ENCODE measurements around the gene OR5D18.
"Not testable (repeated sequence)": the region's sequence is repeated elsewhere in the genome, so short reads cannot be mapped to it uniquely, and the experiment has no call there.

OR5D18 gene

GRCh38 chr11:55819330-55819729 lies at the start of gene OR5D18:
OR5D18 (plus strand) TSS chr11:55819630; CDS start chr11:55819630, 0 bp downstream.
- DNase-seq, result no peak

- no peak for DNase-seq
Measured at GRCh38 chr11:55773138-55773537, 46.3 kb upstream of the OR5D18 start, which contains the start of gene OR5D13. OR5D13 (plus strand) TSS chr11:55773438; CDS start chr11:55773438, 0 bp downstream.

DNA sequence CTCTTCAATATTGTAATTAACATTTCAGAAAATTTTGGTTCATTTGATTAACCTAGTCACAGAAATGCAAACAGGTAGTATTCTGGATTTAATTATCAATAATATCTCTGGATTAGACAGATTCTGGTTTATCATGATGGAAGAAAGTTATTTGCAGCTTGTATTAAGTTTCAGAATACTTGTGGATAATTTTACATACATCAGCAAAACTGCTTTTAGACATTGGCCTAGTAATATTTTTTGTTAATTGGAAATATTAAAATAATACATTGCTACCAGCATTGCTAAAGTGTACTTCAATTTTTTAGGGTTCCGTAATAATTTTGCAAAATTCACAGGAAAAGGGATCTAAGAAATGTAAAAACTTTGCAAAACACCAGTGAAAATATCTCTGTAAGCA lies 27.8 kb upstream of the OR5D18 start:
- DNase-seq, result no peak

- DNase-seq, result no peak
Measured at GRCh38 chr11:55793321-55793720, 26.1 kb upstream of the OR5D18 start.

GRCh38 chr11:55795256-55795655 lies 24.2 kb upstream of the OR5D18 start, which contains the start of gene OR5D14:
OR5D14 (plus strand) TSS chr11:55795556; CDS start chr11:55795556, 0 bp downstream.
- no peak for DNase-seq

DNA sequence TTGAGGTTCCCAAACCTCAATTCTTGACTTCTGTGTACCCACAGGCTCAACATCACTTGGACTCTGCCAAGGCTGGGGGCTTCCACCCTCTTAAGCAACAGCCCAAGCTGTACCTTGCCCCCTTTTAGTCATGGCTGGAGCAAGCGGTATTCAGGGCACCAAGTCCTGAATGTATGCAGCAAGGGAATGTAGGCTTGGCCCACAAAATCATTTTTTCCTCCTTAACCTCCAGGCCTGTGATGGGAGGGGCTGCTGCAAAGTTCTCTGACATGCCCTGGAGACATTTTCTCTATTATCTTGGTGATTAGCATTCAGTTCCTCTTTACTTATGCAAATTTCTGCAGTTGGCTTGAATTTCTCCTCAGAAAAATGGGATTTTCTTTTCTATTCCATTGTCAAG lies 13.2 kb upstream of the OR5D18 start:
- no peak for DNase-seq

DNA sequence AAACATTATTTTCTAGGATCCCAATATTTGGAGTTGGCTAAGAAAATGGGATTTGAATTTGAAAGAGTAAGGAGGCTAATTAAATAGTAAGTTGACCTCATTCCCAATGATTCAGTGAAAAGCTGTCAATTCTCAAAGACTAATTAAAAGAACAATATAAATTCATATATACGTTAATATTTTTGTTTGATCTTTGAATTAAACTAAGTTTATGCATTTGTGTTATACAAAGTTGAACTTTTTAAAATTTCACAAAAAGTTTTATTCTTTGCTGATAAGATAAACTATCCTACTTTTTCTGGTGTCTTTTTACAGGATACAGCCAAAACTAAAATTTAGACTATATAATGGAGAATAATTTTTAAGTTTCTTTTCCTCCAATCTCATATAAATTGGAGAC lies 8.4 kb upstream of the OR5D18 start, which contains the start of gene OR5L1:
TSS of gene OR5L1 (plus strand) at position 301 of the 400 bp plus-strand sequence. CDS start 100 bp downstream, outside the sequence.
- DNase-seq, result no peak

- no peak for DNase-seq
Measured at GRCh38 chr11:55826919-55827318, 7.5 kb downstream of the OR5D18 start, which contains the start of gene OR5L2. OR5L2 (plus strand) TSS chr11:55827219; CDS start chr11:55827219, 0 bp downstream.

- no peak for DNase-seq
Measured at GRCh38 chr11:55838452-55838851, 19.0 kb downstream of the OR5D18 start, which contains the start of gene OR5D16. OR5D16 (plus strand) TSS chr11:55838752; CDS start chr11:55838752, 0 bp downstream.

- DNase-seq, result no peak
Measured at GRCh38 chr11:55847453-55847852, 28.0 kb downstream of the OR5D18 start.

GRCh38 chr11:55849037-55849436 lies 29.6 kb downstream of the OR5D18 start:
- no peak for DNase-seq

DNA sequence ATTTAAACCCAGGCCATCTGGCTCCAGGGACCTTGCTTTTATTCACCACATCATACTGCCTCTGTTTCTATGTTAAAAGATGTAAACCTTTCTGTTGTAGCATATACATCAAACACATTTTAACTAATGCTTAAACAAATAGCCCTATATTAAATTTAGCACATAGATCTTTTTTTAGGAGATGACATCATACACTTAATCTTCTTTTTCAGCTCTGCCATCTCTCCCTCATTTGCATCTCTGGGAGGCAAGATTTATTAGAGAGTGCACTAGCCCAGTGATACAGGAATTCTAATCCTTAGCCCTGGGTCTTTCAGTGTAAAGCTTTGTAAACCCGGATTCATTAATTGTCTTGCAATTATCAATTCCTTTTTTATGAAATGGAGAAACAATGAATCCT lies 32.7 kb downstream of the OR5D18 start:
- DNase-seq, result no peak

DNA sequence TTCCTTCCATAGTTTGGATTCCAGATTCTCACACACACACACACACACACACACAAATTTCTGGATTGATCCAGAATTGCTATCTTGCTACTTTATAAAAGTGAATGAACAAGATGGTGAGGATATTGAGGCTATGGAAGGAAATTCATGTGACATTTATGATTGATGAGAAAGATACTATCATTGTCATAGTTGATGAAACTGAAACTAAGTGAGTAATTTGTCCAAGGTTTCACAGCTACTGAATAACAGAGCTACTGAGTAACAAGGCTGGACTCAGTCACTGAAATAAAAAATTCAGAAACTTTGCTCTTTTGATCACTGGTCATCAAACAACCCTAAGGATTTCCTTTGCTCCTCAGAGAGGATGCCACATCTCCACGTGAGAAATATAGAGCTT lies 35.3 kb downstream of the OR5D18 start:
- no peak for DNase-seq

DNA sequence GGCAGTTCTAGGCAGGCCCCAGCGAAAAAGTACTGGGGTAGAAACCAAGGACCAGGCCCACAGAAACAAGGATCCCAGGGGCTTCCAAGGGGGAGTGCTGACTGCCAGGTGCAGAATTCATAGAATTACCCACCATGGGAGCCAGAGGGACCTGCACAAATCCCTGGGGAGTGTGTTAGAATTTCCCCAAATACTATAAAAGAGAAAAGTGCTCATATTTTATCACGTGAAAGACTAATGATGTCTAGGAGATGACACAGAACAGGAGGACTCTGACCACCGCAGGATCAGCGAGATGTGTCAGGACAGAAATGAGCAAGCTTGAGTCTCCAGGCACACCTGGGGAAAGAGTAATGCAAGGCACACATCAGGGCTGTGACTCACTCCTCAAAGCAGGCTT lies 47.9 kb downstream of the OR5D18 start:
- not testable (repeated sequence) for DNase-seq
